Measurements from ENCODE around the gene NKX2-4.

DNA sequence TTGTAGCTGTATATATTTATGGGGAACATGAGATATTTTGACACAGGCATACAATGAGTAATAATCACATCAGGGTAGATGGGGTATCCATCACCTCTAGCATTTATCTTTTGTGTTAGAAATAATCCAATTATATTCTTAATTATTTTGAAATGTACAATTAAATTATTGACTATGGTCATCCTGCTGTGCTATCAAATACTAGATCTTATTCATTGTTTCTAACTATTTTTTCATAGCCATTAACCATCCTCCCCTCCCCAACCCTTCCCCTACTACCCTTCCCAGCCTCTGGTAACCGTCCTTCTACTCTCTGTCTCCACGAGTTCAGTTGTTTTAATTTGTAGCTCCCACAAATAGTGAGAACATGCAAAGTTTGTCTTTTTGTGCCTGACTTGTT is 28.5 kb downstream of the NKX2-4 start:
- no peak for TF ChIP-seq TCF7 (IDR thresholded peaks at IDR 0.05; ENCODE audit: low read depth)
- TF ChIP-seq FOXK2 (IDR thresholded peaks at IDR 0.05) = no peak
- no peak for TF ChIP-seq ZZZ3 (CRISPR knock-in tag; IDR thresholded peaks at IDR 0.05; ENCODE audit: borderline replicate concordance)
- no peak for TF ChIP-seq SMC3 (IDR thresholded peaks at IDR 0.05; ENCODE audit: low read length)
- no peak for TF ChIP-seq KLF6 (CRISPR knock-in tag; IDR thresholded peaks at IDR 0.05)
- TF ChIP-seq, protein P1, sequence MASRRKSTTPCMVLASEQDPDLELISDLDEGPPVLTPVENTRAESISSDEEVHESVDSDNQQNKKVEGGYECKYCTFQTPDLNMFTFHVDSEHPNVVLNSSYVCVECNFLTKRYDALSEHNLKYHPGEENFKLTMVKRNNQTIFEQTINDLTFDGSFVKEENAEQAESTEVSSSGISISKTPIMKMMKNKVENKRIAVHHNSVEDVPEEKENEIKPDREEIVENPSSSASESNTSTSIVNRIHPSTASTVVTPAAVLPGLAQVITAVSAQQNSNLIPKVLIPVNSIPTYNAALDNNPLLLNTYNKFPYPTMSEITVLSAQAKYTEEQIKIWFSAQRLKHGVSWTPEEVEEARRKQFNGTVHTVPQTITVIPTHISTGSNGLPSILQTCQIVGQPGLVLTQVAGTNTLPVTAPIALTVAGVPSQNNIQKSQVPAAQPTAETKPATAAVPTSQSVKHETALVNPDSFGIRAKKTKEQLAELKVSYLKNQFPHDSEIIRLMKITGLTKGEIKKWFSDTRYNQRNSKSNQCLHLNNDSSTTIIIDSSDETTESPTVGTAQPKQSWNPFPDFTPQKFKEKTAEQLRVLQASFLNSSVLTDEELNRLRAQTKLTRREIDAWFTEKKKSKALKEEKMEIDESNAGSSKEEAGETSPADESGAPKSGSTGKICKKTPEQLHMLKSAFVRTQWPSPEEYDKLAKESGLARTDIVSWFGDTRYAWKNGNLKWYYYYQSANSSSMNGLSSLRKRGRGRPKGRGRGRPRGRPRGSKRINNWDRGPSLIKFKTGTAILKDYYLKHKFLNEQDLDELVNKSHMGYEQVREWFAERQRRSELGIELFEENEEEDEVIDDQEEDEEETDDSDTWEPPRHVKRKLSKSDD (CRISPR knock-in tag; IDR thresholded peaks at IDR 0.05; ENCODE audit: low read depth) = no peak
- TF ChIP-seq, protein P2, sequence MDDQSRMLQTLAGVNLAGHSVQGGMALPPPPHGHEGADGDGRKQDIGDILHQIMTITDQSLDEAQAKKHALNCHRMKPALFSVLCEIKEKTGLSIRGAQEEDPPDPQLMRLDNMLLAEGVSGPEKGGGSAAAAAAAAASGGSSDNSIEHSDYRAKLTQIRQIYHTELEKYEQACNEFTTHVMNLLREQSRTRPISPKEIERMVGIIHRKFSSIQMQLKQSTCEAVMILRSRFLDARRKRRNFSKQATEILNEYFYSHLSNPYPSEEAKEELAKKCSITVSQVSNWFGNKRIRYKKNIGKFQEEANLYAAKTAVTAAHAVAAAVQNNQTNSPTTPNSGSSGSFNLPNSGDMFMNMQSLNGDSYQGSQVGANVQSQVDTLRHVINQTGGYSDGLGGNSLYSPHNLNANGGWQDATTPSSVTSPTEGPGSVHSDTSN (CRISPR knock-in tag; IDR thresholded peaks at IDR 0.05; ENCODE audit: borderline replicate concordance) = no peak

Data from HepG2 (cell line).